Measurements from ENCODE around the gene GASK1B.
A peak's percentile ranks its signal among the peaks of the same experiment; 100 is the strongest.

DNA sequence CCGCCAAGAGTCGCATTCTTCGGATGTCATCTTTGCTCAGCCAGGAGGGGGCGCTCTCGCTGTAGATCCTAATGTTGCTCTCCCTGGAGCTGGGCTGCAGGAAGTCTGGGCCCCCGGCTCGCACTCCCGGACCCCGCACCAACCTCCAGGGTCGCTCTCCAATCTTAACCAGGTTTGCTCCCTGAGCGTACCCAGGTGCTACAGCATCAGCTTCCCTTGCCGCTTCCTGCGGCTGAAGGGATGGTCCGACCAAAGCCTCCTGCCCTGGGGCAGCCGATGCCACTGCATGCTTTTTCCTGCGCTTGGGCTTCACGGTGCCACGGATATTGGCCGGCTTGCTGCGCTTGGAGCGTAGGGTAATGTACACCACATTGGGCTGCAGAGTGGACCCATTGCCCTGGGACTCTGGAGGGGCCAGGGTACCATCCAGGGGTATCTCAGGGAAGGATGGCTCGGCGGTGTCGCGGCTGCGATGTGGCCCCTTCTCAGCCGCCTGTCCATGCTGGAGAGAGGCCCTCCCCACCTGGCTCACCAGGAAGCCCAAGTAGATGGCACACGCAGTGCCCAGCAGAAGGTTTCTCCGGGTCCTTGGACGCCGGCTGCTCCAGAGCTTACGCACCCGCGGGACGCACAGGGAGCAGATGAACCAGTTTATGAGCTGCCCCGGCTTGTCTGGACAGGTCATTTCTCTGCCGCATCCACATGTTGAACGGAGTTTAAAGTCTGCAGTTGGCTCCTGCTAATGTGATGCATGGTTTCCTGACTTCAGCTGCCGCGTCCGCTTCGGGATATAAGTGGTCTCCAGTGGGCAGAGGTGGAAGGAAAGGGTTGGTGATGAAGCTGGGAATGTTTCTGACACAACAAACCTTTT, 1.9 kb downstream of the GASK1B start:
- TF ChIP-seq EZH2 (IDR thresholded peaks at IDR 0.05; ENCODE audit: low read length, missing control alignments), result no peak
- TF ChIP-seq, protein P1, sequence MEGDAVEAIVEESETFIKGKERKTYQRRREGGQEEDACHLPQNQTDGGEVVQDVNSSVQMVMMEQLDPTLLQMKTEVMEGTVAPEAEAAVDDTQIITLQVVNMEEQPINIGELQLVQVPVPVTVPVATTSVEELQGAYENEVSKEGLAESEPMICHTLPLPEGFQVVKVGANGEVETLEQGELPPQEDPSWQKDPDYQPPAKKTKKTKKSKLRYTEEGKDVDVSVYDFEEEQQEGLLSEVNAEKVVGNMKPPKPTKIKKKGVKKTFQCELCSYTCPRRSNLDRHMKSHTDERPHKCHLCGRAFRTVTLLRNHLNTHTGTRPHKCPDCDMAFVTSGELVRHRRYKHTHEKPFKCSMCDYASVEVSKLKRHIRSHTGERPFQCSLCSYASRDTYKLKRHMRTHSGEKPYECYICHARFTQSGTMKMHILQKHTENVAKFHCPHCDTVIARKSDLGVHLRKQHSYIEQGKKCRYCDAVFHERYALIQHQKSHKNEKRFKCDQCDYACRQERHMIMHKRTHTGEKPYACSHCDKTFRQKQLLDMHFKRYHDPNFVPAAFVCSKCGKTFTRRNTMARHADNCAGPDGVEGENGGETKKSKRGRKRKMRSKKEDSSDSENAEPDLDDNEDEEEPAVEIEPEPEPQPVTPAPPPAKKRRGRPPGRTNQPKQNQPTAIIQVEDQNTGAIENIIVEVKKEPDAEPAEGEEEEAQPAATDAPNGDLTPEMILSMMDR (conservative IDR thresholded peaks at IDR 0.05 in 1 of 2, IDR thresholded peaks at IDR 0.05 in 1 of 2; ENCODE audit: low read depth in 1 of 2, low read length in 2 of 2), result peak; percentile 34 to 42
